ENCODE results near the gene ARF1. TPM values are rescaled to one million over a fixed set of nuclear protein-coding genes. Genes with fewer than 3 reads are reported as not detected.

Gene ARF1
- total RNA-seq, 1 donor from 2014 or later = 259 TPM

DNA sequence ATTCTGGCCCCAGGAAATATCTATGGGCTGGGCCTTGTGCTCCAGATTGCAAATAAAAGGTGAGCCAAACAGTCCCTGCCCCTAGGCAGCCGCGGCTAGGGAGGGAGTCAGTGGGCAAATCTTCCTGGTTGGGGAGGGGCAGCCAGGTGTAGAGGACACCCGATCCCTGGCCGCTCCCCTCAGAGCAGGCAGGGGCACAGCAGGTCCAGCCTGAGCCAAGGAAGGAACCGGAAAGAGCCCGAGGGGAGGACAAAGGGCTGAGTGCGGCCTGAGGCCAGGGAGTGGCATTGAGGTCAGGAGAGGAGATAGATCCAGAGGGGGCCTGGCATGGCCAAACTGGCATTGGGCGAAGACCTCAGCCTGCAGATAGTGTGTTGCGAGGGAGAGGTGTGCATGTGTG is 36.6 kb upstream of the ARF1 start:
- DNase-seq (ENCODE audit: low spot score, unreplicated experiment) = no peak
- TF ChIP-seq, protein P1, sequence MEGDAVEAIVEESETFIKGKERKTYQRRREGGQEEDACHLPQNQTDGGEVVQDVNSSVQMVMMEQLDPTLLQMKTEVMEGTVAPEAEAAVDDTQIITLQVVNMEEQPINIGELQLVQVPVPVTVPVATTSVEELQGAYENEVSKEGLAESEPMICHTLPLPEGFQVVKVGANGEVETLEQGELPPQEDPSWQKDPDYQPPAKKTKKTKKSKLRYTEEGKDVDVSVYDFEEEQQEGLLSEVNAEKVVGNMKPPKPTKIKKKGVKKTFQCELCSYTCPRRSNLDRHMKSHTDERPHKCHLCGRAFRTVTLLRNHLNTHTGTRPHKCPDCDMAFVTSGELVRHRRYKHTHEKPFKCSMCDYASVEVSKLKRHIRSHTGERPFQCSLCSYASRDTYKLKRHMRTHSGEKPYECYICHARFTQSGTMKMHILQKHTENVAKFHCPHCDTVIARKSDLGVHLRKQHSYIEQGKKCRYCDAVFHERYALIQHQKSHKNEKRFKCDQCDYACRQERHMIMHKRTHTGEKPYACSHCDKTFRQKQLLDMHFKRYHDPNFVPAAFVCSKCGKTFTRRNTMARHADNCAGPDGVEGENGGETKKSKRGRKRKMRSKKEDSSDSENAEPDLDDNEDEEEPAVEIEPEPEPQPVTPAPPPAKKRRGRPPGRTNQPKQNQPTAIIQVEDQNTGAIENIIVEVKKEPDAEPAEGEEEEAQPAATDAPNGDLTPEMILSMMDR (IDR thresholded peaks at IDR 0.05; ENCODE audit: unreplicated experiment) = no peak
- Mint-ChIP-seq H3K27me3 (peaks cover 37% of the 10 kb centered on the region), H3K4me3 (ENCODE audit: low read depth) (no peak overlapping the region), H3K27ac (no peak overlapping the region), H3K4me1 (ENCODE audit: low read depth) (no peaks in the 10 kb centered on the region), H3K36me3 (ENCODE audit: insufficient read depth) (no peaks in the 10 kb centered on the region), H3K9me3 (ENCODE audit: low read depth) (no peaks in the 10 kb centered on the region)

DNA sequence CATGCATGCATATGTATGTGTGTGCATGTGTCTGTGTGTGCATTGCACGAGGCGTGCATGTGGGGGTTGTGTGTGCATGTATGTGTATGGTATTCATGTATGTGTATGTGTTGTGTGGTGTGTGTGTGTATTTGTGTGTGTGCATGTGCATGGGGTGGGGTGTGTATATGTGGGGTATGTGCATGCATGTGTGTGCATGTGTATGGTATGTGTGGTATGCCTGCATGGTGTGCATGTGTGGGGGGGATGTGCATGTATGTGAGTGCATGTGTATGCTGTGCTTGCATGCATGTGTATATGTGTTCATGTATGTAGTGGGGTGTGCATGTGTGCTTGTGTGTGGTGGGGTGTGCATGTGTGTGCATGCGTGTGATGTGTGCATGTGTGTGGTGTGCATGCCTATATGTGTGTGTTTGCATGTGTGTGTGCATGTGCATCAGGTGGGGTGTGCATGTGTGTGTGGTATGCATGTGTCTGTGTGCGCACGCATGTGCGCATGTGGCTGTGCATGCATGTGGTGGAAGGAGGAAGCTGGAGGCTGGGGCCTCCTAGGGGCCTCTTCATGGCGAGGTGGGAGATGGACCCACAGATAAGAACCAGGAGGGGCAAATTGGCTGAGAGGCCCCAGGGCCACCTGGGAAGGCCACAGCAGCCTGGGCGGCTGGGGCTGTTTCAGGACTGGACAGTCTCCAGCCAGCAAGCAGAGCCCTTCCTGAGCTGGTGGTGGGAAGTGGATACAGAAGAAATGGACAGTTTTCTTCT is 35.9 kb upstream of the ARF1 start:
- Mint-ChIP-seq H3K27ac (no peak overlapping the region), H3K36me3 (ENCODE audit: insufficient read depth) (no peaks in the 10 kb centered on the region), H3K4me1 (ENCODE audit: low read depth) (no peaks in the 10 kb centered on the region), H3K4me3 (ENCODE audit: low read depth) (no peak overlapping the region), H3K27me3 (peaks cover 44% of the 10 kb centered on the region), H3K9me3 (ENCODE audit: low read depth) (no peaks in the 10 kb centered on the region)
- no peak for DNase-seq (ENCODE audit: low spot score, unreplicated experiment)
- TF ChIP-seq, protein P1 (IDR thresholded peaks at IDR 0.05; ENCODE audit: unreplicated experiment) = no peak

DNA sequence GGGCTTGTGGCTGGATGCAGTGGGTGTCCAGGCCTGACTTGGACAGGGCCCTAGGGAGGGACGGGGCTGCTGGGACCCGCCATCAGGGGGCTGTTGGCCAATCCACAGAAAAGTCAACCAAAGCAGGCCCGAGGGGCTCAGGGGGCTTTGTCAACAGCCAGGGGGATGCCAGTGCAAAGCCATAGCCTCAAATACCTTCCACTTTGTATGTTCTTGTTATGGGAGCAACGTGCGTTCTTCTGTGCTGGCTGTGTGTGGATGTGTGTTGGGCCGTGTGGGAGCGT is 35.4 kb upstream of the ARF1 start:
- Mint-ChIP-seq H3K4me3 (ENCODE audit: low read depth) (no peak overlapping the region), H3K36me3 (ENCODE audit: insufficient read depth) (no peaks in the 10 kb centered on the region), H3K27ac (no peak overlapping the region), H3K27me3 (peaks cover 47% of the 10 kb centered on the region), H3K9me3 (ENCODE audit: low read depth) (no peaks in the 10 kb centered on the region), H3K4me1 (ENCODE audit: low read depth) (no peaks in the 10 kb centered on the region)
- TF ChIP-seq, protein P1 (IDR thresholded peaks at IDR 0.05; ENCODE audit: unreplicated experiment) = no peak
- DNase-seq (ENCODE audit: low spot score, unreplicated experiment) = no peak

DNA sequence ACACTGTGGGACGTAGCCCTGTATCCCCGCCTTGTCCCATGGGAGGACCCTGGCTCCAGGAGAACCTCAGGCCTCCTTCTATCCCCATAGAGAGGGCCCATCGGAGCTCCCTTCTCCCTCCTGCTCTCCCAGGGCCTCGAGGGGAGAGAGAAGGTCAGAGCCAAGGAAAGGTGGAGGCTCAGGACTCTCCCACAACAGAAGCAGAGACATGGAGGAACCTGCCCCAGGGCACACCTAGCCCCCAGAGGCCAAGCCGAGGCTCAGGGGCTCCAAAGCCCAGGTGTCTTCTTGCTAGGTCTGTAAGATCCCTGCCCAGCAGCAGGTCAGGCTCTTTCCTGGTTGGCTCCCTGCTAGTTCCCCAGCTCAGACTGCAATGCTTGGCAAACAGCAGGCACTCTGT is 34.4 kb upstream of the ARF1 start:
- H3K4me3 Mint-ChIP-seq (ENCODE audit: low read depth) = no peak overlapping the region
- no peak overlapping the region for H3K27ac Mint-ChIP-seq
- no peaks in the 10 kb centered on the region for H3K36me3 Mint-ChIP-seq (ENCODE audit: insufficient read depth)
- no peaks in the 10 kb centered on the region for H3K9me3 Mint-ChIP-seq (ENCODE audit: low read depth)
- TF ChIP-seq, protein P1 (IDR thresholded peaks at IDR 0.05; ENCODE audit: unreplicated experiment) = no peak
- no peak for DNase-seq (ENCODE audit: low spot score, unreplicated experiment)
- no peaks in the 10 kb centered on the region for H3K4me1 Mint-ChIP-seq (ENCODE audit: low read depth)
- H3K27me3 Mint-ChIP-seq = peaks cover 56% of the 10 kb centered on the region

DNA sequence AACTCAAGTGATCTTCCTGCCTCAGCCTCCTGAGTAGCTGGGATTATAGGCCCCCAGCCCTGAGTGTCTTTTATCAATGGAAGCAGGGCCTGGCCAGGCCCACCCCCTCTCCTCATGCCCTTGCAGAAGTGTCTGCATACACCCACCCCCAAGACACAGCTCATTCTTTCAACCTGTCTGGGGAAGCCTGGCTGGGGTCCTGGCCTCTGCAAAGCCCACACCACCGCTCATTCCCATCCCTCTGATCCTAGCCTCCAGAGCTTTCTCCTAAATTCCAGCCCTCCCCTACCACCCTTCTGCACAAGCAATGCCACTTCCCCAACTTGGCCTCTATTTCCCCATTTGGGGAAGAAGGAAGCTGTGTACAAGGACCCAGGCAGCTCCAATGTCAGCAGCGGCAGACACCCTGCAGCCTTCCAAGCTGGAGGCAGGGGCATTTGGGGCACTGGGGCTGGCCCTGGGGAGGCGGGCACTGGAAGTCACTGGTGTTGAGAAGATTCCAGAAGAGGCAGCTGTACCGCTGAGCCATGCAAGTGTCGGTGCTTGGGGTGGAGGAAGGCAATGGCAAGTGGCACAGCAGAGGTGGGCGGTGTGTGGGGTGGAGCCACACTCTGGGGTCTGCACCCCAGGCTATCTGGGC is 33.7 kb upstream of the ARF1 start:
- Mint-ChIP-seq H3K9me3 (ENCODE audit: low read depth) (no peaks in the 10 kb centered on the region), H3K4me1 (ENCODE audit: low read depth) (no peaks in the 10 kb centered on the region), H3K27ac (no peak overlapping the region), H3K4me3 (ENCODE audit: low read depth) (no peak overlapping the region), H3K27me3 (peaks cover 63% of the 10 kb centered on the region), H3K36me3 (ENCODE audit: insufficient read depth) (no peaks in the 10 kb centered on the region)
- TF ChIP-seq, protein P1 (IDR thresholded peaks at IDR 0.05; ENCODE audit: unreplicated experiment) = no peak
- DNase-seq (ENCODE audit: low spot score, unreplicated experiment) = no peak

Measured in progenitor cell of endocrine pancreas (in vitro differentiated cells).